Right lobe of liver (tissue), 4 donors: ENCODE results near the gene KRTAP20-4.

Experiments
- CTCF ChIP-seq, 4 donors: fragments of 200-600 bp in 3 of 4; fragments of 450-650 bp in 1 of 4; IDR thresholded peaks; one replicate each; pipeline versions ENCODE4 v1.5.1 to v1.8.0; 2016 to 2022; ENCODE audit warnings: antibody characterized with exemption in 4 of 4, mild to moderate bottlenecking in 2 of 4
- POLR2A ChIP-seq: fragments of 450-650 bp; IDR thresholded peaks from one replicate; pipeline ENCODE4 v1.6.1; 2017; ENCODE audit warnings: antibody characterized with exemption, mild to moderate bottlenecking
- donor health status: DM: no; HTN: no; CAD: no.
- donor health status: DM: no; HTN: no; CAD: no.
- donor health status: DM: no; HTN: yes; CAD: no.

GRCh38 chr21:30598802-30599201 lies 21.6 kb upstream of the KRTAP20-4 start, which contains the start of gene KRTAP6-2:
- TF ChIP-seq CTCF (IDR thresholded peaks at IDR 0.05) (no peak), POLR2A (no peak)
